Measurements from ENCODE around the gene DAAM1.

GRCh38 chr14:59241121-59241520, 52.7 kb downstream of the DAAM1 start:
- TF ChIP-seq, protein P1, sequence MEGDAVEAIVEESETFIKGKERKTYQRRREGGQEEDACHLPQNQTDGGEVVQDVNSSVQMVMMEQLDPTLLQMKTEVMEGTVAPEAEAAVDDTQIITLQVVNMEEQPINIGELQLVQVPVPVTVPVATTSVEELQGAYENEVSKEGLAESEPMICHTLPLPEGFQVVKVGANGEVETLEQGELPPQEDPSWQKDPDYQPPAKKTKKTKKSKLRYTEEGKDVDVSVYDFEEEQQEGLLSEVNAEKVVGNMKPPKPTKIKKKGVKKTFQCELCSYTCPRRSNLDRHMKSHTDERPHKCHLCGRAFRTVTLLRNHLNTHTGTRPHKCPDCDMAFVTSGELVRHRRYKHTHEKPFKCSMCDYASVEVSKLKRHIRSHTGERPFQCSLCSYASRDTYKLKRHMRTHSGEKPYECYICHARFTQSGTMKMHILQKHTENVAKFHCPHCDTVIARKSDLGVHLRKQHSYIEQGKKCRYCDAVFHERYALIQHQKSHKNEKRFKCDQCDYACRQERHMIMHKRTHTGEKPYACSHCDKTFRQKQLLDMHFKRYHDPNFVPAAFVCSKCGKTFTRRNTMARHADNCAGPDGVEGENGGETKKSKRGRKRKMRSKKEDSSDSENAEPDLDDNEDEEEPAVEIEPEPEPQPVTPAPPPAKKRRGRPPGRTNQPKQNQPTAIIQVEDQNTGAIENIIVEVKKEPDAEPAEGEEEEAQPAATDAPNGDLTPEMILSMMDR (IDR thresholded peaks at IDR 0.05) = no peak
- TF ChIP-seq POLR2A (IDR thresholded peaks at IDR 0.05) (no peak), POLR2AphosphoS5 (IDR thresholded peaks at IDR 0.05) (no peak)

Data from upper lobe of left lung (tissue), 4 donors.